Ammon's horn (tissue), 1 donor: ENCODE results near the gene CAPN5.
"Not testable (repeated sequence)": the region's sequence is repeated elsewhere in the genome, so short reads cannot be mapped to it uniquely, and the experiment has no call there.

Source experiments
- DNase-seq: peaks from one replicate; pipeline ENCODE4 v3.0.0-alpha.2; 2016; ENCODE audit warnings: low spot score

The CAPN5 gene

DNA sequence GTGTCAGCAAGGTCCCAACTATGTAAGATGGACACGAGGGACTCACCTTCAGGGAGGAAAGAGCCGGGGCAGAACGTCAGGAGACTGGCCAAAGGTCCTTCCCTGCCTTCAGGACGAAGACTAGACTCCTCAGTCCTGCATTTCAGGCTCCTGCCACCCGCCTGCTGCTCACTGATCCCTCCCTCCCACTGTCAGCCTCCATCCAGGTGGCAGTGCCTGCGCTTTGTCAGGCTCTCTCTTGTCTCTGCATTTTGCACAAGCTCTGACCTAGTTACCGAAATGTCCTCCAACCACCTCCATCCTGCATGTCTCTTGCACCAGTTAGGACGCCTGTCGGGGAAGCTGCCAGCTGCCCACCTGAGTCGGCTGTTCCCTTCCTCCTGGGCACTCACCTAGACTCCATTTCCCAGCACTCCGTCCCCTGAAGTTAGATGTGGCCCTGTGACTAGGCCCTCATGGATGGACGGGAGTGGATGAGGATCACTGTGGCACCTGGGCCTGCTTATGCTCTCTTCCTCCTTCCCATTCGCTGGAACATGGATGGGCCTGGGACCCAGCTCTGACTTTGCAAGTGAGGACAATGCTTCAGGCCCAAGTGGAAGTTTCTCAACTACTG is 24.6 kb upstream of the CAPN5 start:
- DNase-seq: no peak

GRCh38 chr11:77044356-77044755 is 22.4 kb upstream of the CAPN5 start:
- no peak for DNase-seq

GRCh38 chr11:77044886-77045285 is 21.9 kb upstream of the CAPN5 start:
- DNase-seq: no peak

GRCh38 chr11:77046060-77046501 is 20.7 kb upstream of the CAPN5 start:
- no peak for DNase-seq

GRCh38 chr11:77047007-77047927 is 19.5 kb upstream of the CAPN5 start:
- DNase-seq: peak; percentile 94

DNA sequence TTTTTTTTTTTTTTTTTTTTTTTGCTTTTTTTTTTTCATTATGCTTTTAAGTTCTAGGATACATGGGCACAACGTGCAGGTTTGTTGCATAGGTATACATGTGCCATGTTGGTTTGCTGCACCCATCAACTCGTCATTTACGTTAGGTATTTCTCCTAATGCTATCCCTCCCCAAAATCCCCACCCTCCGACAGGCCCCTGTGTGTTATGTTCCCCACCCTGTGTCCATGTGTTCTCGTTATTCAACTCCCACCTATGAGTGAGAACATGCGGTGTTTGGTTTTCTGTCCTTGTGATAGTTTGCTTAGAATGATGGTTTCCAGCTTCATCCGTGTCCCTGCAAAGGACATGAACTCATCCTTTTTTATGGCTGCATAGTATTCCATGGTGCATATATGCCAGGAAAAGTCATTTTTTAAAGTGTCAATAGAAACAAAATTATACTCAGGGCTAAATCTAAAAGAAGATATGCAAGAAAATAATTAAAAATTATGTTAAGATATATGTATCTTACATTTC is 18.8 kb upstream of the CAPN5 start:
- DNase-seq: not testable (repeated sequence)

GRCh38 chr11:77049026-77049425 is 17.7 kb upstream of the CAPN5 start:
- no peak for DNase-seq

DNA sequence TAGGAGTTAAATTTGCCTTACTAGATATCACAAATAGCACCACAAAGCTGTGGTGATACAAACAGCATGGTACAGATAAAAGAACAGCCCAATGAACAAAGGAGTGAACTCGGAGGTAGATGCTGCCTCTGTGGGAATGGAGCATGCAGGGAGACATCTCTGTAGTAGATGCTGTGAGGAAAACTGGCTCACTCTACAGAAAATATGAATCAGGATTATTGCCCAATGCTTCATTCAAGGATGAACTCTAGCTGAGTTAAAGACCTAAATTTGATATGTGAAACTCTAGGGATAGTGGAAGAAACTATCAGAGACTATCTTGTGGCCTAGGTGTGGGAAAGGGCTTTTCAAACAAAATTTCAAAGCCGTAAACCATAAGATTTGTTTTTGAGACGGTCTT is 15.3 kb upstream of the CAPN5 start:
- no peak for DNase-seq

DNA sequence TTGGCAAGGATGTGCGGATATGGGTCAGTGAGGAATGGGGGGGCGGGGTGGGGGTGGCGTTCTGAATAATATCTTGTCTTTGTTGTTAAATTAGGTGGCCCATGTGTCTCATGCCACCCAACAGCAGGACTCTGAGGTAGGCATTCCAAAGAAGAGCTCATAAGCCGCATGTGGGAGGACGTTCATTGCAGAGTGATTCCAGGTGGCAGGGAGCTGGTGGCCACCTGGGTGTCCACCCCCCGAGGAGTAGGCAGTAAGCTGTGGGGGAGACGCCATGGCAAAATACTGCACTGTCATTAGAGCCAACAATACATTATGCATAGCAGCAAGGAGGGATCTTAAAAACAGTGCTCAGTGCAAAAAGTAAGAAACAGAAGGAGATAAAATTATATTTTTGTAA is 14.3 kb upstream of the CAPN5 start:
- DNase-seq: no peak

- DNase-seq: no peak
Measured at GRCh38 chr11:77053217-77054015, 13.4 kb upstream of the CAPN5 start.

DNA sequence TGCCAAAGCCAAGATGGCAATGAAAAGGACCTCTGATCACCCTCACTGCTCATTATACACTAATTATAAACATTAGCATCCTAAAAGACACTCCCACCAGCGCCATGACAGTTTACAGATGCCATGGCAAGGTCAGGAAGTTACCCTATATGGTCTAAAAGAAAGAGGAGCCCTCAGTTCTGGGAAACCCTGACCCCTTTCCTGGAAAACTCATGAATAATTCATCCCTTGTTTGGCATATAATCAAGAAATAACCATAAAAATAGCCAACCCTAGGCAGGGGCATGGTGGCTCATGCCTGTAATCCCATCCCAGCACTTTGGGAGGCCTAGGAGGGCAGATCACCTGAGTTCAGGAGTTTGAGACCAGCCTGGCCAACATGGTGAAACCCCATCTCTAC is 12.7 kb upstream of the CAPN5 start:
- no peak for DNase-seq

- DNase-seq: no peak
Measured at GRCh38 chr11:77055101-77055561, 11.6 kb upstream of the CAPN5 start.

GRCh38 chr11:77055913-77056312 is 10.9 kb upstream of the CAPN5 start:
- DNase-seq: no peak

GRCh38 chr11:77056814-77057402 is 9.9 kb upstream of the CAPN5 start:
- no peak for DNase-seq

- DNase-seq: no peak
Measured at GRCh38 chr11:77057938-77058474, 8.8 kb upstream of the CAPN5 start.

- DNase-seq: no peak
Measured at GRCh38 chr11:77058900-77059299, 7.9 kb upstream of the CAPN5 start.

- DNase-seq: no peak
Measured at GRCh38 chr11:77059806-77060205, 7.0 kb upstream of the CAPN5 start.

DNA sequence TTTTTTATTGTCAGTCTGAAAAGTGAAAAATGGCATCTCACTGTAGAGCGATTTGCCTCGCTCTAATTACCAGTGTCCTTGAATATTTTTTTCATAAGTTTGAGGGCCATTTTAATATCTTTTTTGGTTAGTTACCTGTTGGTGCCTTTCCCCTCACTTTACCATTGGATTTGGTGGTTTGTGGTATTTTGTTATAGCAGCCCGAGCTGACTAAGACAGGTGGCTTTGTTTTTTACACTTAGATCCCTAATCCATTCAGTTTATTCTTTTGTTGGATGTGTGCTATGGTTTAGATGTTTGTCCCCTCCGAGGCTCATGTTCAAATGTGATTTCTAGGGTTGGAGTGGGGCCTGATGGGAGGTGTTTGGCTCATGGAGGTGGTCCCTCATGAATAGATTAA is 6.5 kb upstream of the CAPN5 start:
- no peak for DNase-seq

DNA sequence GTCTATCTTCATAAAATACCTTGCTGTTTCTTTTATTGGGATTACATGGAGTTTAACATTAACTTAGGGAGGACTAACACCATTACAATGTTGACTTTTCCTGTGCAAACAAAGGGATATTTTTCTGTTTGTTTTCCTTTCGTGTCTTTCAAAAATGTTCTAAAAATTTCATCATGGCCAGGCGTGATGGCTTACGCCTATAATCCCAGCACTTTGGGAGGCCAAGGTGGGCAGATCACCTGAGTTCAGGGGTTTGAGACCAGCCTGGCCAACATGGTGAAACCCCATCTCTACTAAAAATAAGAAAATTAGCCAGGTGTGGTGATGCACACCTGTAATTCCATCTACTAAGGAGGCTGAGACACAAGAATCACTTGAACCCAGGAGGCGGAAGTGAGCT is 5.5 kb upstream of the CAPN5 start:
- not testable (repeated sequence) for DNase-seq

DNA sequence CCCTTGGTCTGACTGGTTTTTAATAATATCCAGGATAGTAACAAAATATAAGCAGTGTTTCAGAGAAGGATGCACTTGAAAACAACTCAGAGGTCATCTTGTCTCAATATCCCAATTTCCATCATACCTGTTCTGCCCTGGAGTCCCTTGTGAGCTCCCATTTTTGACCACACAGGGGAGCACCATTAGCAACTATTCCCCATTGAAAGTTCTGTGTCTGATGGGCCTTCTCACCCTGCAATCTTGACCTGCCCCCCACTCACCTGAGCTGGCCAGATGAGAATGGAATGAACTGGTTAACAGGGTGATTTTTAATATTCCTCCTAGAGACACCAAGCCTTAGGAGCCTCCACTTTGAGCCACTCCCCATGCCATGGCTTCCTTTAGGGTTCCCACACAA is 3.8 kb upstream of the CAPN5 start:
- DNase-seq: no peak

- DNase-seq: no peak
Measured at GRCh38 chr11:77063407-77063806, 3.4 kb upstream of the CAPN5 start.

GRCh38 chr11:77063861-77064260 is 2.9 kb upstream of the CAPN5 start:
- no peak for DNase-seq
